MM.1S (cell line): ENCODE results near the gene PGPEP1.
A peak's percentile ranks its signal among the peaks of the same experiment; 100 is the strongest.

ENCODE experiments used
- DNase-seq: peaks from one replicate; pipeline ENCODE4 v3.0.0-alpha.2; 2015
- H2AFZ ChIP-seq: fragments of 300-600 bp; sonication (generic); 2 replicates; pipeline ENCODE4 v1.6.0; 2016; ENCODE audit warnings: antibody characterized with exemption, low read length
- H3F3A ChIP-seq: fragments of 300-600 bp; sonication (generic); 2 replicates; pipeline ENCODE4 v1.6.1; 2016; ENCODE audit warnings: mild to moderate bottlenecking, antibody characterized with exemption, low read length, moderate library complexity, mixed read lengths; ENCODE audit not compliant: insufficient read depth
- H3K27ac ChIP-seq: fragments of 300-600 bp; sonication (generic); 2 replicates; pipeline ENCODE4 v1.5.1; 2016; ENCODE audit warnings: mild to moderate bottlenecking, low read length
- H3K27me3 ChIP-seq: fragments of 300-600 bp; sonication (generic); replicated peaks from 2 replicates; pipeline ENCODE4 v1.6.0; 2016; ENCODE audit warnings: low read length; ENCODE audit not compliant: insufficient read depth
- H3K36me3 ChIP-seq: fragments of 300-600 bp; sonication (generic); replicated peaks from 2 replicates; pipeline ENCODE4 v1.6.1; 2016; ENCODE audit warnings: mild to moderate bottlenecking, low read length, mixed read lengths; ENCODE audit not compliant: insufficient read depth
- H3K4me1 ChIP-seq: fragments of 300-600 bp; sonication (generic); 2 replicates; pipeline ENCODE4 v1.6.1; 2016; ENCODE audit warnings: low read length, mixed read lengths
- H3K4me2 ChIP-seq: fragments of 300-600 bp; sonication (generic); 2 replicates; pipeline ENCODE4 v1.6.0; 2016; ENCODE audit warnings: low read depth, low read length
- H3K4me3 ChIP-seq: fragments of 300-600 bp; sonication (generic); 2 replicates; pipeline ENCODE4 v1.5.1; 2016; ENCODE audit warnings: low read length, mixed read lengths
- H3K79me2 ChIP-seq: fragments of 300-600 bp; sonication (generic); 2 replicates; pipeline ENCODE4 v1.6.1; 2016; ENCODE audit warnings: mixed run types, low read length, mixed read lengths
- H3K9ac ChIP-seq: fragments of 300-600 bp; sonication (generic); 2 replicates; pipeline ENCODE4 v1.6.1; 2016; ENCODE audit warnings: low read length, mixed read lengths
- H3K9me2 ChIP-seq: fragments of 300-600 bp; sonication (generic); replicated peaks from 2 replicates; pipeline ENCODE4 v1.6.1; 2016; ENCODE audit warnings: mild to moderate bottlenecking, low read length, mixed read lengths; ENCODE audit not compliant: insufficient read depth
- H3K9me3 ChIP-seq: fragments of 300-600 bp; sonication (generic); replicated peaks from 2 replicates; pipeline ENCODE4 v1.6.1; 2016; ENCODE audit warnings: mild to moderate bottlenecking, low read length, mixed read lengths; ENCODE audit not compliant: insufficient read depth
- H4K20me1 ChIP-seq: fragments of 300-600 bp; sonication (generic); 2 replicates; pipeline ENCODE4 v1.6.1; 2016; ENCODE audit warnings: mild to moderate bottlenecking, low read length, moderate library complexity, mixed read lengths; ENCODE audit not compliant: insufficient read depth
- EZH2 ChIP-seq: fragments of 300-600 bp; sonication (generic); optimal IDR thresholded peaks from 2 replicates; pipeline ENCODE3; 2017; ENCODE audit warnings: low read depth, mild to moderate bottlenecking, antibody characterized with exemption, low read length, mixed read lengths
- EZH2phosphoT487 ChIP-seq: fragments of 300-600 bp; sonication (generic); IDR thresholded peaks from 2 replicates; pipeline ENCODE4 v1.6.1; 2018; ENCODE audit warnings: antibody characterized with exemption, low read length
- TF ChIP-seq, protein P1 (sequence below): fragments of 300-600 bp; sonication (generic); IDR thresholded peaks from 2 replicates; pipeline ENCODE4 v1.5.1; 2016; ENCODE audit warnings: antibody characterized with exemption, low read length, mixed read lengths

Gene PGPEP1

DNA sequence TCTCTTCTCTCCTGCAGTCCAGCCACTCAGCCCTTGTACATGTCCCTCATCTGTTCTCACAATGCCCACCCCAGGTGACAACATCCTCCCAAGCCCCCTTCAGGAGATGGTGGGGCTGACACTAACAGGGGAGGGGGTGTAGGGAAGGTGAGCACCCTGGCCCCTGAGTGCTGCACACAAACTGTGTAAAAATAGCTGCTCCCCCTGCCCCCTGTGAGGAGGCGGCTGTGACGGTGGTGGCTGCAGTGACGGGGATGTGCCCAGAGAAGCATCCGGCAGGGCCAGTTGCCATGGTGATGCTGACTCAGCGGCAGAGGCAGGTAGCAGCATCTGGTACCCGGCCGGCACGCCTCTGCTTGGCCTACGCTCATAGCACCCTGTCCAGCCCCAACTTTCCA, 45.9 kb upstream of the PGPEP1 start:
- Histone ChIP-seq H3K4me2 (no peak overlapping the region), H3K9me3 (no peaks in the 10 kb centered on the region), H2AFZ (no peak overlapping the region), H3K79me2 (no peaks in the 10 kb centered on the region), H3K4me1 (peaks cover 18% of the 10 kb centered on the region), H4K20me1 (no peaks in the 10 kb centered on the region), H3K4me3 (no peak overlapping the region), H3K9ac (no peak overlapping the region), H3F3A (no peaks in the 10 kb centered on the region), H3K27me3 (peaks cover 51% of the 10 kb centered on the region), H3K9me2 (no peaks in the 10 kb centered on the region), H3K27ac (no peak overlapping the region), H3K36me3 (no peaks in the 10 kb centered on the region)
- peak; percentile 81 for DNase-seq
- TF ChIP-seq EZH2phosphoT487 (no peak), EZH2 (no peak)
- TF ChIP-seq, protein P1, sequence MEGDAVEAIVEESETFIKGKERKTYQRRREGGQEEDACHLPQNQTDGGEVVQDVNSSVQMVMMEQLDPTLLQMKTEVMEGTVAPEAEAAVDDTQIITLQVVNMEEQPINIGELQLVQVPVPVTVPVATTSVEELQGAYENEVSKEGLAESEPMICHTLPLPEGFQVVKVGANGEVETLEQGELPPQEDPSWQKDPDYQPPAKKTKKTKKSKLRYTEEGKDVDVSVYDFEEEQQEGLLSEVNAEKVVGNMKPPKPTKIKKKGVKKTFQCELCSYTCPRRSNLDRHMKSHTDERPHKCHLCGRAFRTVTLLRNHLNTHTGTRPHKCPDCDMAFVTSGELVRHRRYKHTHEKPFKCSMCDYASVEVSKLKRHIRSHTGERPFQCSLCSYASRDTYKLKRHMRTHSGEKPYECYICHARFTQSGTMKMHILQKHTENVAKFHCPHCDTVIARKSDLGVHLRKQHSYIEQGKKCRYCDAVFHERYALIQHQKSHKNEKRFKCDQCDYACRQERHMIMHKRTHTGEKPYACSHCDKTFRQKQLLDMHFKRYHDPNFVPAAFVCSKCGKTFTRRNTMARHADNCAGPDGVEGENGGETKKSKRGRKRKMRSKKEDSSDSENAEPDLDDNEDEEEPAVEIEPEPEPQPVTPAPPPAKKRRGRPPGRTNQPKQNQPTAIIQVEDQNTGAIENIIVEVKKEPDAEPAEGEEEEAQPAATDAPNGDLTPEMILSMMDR = no peak

DNA sequence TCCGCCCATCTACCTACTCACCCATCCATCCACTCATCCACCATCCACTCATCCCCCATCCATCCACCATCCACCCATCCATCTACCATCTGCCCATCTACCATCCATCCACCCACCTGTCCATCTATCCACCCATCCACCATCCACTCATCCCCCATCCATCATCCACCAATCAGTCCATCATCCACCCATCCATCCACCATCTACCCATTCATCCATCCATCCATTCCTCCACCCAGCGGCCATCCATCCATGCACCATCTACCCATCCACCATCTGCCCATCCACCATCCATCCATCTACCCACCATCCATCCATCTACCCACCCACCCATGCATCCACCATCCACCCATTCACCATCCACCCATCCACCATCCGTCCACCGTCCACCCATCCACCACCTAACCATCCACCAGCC, 45.4 kb upstream of the PGPEP1 start:
- DNase-seq = no peak
- Histone ChIP-seq H4K20me1 (no peaks in the 10 kb centered on the region), H3K9ac (no peak overlapping the region), H3K9me3 (no peaks in the 10 kb centered on the region), H3K4me3 (no peak overlapping the region), H3F3A (no peaks in the 10 kb centered on the region), H3K4me1 (peaks cover 18% of the 10 kb centered on the region), H3K36me3 (no peaks in the 10 kb centered on the region), H3K27ac (no peak overlapping the region), H3K27me3 (peaks cover 46% of the 10 kb centered on the region), H2AFZ (no peak overlapping the region), H3K79me2 (no peaks in the 10 kb centered on the region), H3K4me2 (no peak overlapping the region), H3K9me2 (no peaks in the 10 kb centered on the region)
- TF ChIP-seq, protein P1 = no peak
- TF ChIP-seq EZH2 (no peak), EZH2phosphoT487 (no peak)

DNA sequence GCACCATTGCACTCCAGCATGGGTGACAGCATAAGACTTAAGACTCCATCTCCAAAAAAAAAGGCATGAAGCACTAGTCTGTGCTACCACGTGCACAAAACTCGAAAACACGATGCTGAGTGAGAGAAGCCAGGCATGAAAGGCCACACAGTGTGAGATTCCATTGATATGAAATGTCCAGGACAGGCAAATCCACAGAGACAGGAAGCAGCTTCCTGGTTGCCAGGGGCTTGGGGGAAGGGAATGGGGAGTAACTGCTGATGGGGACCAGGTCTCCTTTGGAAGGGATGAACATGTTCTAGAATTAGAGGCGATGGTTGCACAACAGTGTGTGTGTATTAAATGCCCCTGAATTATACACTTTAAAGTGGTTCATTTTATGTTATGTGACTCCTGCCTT, 43.1 kb upstream of the PGPEP1 start:
- H3K4me2 ChIP-seq = no peak overlapping the region
- H3K27ac ChIP-seq = no peak overlapping the region
- DNase-seq = no peak
- H3K79me2 ChIP-seq = no peaks in the 10 kb centered on the region
- H3K9me3 ChIP-seq = no peaks in the 10 kb centered on the region
- H4K20me1 ChIP-seq = no peaks in the 10 kb centered on the region
- peaks cover 10% of the 10 kb centered on the region for H3K4me1 ChIP-seq
- no peaks in the 10 kb centered on the region for H3K36me3 ChIP-seq
- TF ChIP-seq EZH2phosphoT487 (no peak), EZH2 (no peak)
- TF ChIP-seq, protein P1 = no peak
- H3K9ac ChIP-seq = no peak overlapping the region
- H3K4me3 ChIP-seq = no peak overlapping the region
- no peaks in the 10 kb centered on the region for H3F3A ChIP-seq
- H3K9me2 ChIP-seq = no peaks in the 10 kb centered on the region
- no peak overlapping the region for H2AFZ ChIP-seq
- peaks cover 24% of the 10 kb centered on the region for H3K27me3 ChIP-seq
